UCSD-AML1 (cell line): ENCODE data around the gene CXCR6.

ENCODE experiments used
- DNase-seq: peaks from one replicate; lab custom pipeline; 2025; ENCODE audit not compliant: unreplicated experiment; lab: John Stamatoyannopoulos, UW

The CXCR6 gene

DNA sequence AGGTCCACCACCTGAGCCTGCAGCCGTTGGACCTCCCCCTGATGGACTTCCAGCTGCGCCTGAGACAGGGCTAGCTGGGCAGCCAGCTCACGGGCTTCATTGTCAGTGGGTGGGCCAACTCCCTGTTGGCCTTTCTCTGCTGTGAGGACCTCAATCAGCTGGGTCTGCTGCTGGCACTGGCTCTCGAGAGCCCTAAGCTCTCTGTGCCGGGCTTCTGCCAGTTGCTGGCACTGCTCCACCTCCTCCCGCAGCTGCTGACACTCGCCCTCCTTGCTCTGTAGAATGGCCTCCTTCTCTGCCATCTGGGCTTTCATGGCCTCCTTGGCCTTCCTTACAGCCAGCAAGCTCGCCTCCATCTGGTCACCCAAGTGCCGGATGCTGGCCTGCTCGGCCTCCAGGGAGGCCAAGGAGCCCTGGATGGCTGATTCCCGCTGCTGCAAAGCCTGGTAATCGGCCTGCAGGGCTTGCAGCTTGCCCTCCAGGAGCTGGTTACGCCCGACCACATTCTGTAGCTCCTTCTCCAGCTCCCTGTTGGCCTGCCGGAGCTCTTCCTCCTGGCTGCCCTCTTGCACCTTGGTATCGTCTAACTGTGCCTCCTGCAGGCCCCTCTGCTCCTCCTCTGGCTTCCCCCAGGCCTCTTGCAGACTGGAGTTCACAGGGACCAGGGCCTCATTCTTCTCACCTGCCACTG, 23.8 kb downstream of the CXCR6 start:
- no peak for DNase-seq

GRCh38 chr3:45967724-45968123, 24.5 kb downstream of the CXCR6 start:
- no peak for DNase-seq

GRCh38 chr3:45968149-45968548, 24.9 kb downstream of the CXCR6 start:
- no peak for DNase-seq

- no peak for DNase-seq
Observed at GRCh38 chr3:45968706-45969105, 25.4 kb downstream of the CXCR6 start.

DNA sequence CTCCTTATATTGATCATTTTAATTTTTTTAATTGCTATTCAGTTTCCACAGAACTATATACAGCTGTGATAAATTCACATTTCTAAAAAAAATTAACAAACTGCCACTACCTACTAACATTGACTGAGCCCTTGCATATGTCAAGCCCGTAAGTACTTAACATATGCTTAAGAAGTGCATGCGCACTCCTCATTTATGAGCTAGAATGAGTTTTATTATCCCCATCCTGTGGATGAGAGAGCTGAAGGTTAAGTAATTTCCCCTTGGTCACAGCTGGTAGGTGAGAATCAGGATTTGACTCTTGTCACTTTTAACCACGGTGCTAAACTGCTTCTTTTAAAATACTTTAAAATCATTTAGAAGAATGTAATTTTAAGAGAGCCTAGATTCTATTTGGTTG, 25.9 kb downstream of the CXCR6 start:
- no peak for DNase-seq

GRCh38 chr3:45969953-45970352, 26.7 kb downstream of the CXCR6 start:
- DNase-seq = no peak

GRCh38 chr3:45972534-45973402, 29.5 kb downstream of the CXCR6 start:
- DNase-seq = peak; percentile 42

- DNase-seq = no peak
Observed at GRCh38 chr3:45974686-45975085, 31.4 kb downstream of the CXCR6 start.

GRCh38 chr3:45975686-45976085, 32.4 kb downstream of the CXCR6 start:
- no peak for DNase-seq

- no peak for DNase-seq
Observed at GRCh38 chr3:45976191-45977091, 33.2 kb downstream of the CXCR6 start.

- no peak for DNase-seq
Observed at GRCh38 chr3:45978006-45978761, 34.9 kb downstream of the CXCR6 start.

- no peak for DNase-seq
Observed at GRCh38 chr3:45979378-45979777, 36.1 kb downstream of the CXCR6 start.

DNA sequence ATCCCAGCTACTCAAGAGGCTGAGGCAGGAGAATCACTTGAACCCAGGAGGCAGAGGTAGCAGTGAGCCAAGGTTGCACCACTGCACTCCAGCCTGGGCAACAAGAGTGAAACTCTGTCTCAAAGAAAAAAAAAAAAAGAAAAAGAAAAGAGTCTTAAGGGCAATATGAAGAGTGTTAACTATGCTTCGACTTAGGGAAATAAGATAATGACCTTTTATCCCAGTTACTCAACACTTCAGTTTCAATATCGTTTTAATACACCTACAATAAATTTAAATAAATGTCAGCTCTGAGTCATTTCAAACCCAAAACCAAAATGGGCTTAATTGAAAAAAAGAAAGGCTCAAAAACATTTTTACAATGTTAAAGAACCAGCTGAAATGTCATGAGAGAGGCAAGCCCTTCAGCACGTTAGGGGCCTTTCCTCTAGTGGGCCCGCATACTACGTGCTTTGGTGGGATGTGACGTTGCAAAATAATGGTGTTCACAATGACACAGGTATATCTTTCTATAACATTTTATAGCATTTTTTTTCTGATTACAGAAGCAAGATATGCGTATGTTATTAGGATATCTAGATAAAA, 37.1 kb downstream of the CXCR6 start:
- DNase-seq = no peak

DNA sequence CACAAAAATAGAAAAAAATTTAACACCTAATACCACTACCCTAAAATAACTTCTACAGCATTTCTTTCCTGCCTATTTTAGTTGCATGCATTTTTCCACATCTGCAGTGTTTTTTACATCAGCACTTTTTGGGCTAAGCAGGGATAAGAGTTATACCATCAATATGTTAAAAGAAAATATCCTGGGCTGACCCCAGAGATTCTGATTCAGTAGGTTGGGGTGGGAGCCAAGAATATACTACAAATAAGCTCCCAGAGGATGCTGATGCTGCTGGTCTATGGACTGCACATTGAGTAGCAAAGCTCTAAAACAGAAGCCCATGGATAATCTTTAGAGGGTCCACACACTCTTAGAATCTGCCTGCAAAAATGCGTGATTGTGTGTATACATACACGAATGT, 37.6 kb downstream of the CXCR6 start:
- no peak for DNase-seq

DNA sequence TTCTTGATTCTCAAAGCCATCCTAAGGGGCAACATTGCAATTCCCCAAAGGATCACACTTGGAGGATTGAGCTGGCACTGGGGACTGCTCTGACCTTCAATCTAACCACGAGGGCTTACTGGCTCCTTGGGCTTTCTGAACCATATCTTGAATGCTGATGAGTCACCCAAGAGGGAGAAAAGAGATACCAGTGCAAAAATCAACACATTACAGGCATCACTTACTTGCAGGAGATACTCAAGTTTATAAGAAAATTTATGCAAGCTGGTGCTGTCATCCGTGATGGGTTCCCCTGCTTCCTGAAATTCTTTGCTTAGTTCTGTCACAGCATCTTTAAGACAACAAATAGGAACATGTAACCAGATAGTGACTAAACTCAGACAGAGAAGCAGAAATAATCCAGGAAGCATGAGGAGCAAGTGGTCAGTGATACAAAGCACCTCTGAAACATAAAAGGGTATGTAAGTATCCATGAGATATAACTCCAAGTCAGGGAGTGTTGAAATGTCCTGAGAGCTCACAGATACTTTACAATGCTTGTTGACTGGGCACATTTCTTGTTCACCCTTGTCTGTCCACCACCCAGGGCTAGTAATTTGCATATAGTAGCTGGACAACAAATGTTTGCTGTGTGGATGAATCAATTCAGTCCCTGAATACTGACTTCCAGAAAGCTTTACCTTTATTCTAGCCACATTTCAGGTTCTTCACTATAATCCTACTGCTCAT, 38.2 kb downstream of the CXCR6 start:
- DNase-seq = no peak

DNA sequence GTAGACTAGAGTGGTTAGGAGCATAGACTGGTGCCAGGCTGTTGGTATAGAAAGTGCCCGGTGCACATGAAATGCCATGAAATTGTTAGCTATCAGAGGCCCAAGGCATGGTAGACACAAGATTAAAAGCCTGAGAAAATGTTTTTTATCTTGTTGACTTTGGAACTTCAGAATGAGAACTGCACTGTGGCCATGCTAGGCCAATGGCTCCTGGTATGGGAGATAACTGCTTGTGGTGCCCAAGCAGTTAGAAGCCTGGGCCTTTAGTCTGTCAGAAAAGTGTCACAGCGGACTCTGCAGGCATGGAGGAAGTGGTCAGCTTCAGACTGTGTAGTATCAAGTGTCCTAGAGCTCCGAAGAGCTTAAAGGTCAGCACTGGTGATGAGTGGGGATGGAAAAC, 40.5 kb downstream of the CXCR6 start:
- no peak for DNase-seq

DNA sequence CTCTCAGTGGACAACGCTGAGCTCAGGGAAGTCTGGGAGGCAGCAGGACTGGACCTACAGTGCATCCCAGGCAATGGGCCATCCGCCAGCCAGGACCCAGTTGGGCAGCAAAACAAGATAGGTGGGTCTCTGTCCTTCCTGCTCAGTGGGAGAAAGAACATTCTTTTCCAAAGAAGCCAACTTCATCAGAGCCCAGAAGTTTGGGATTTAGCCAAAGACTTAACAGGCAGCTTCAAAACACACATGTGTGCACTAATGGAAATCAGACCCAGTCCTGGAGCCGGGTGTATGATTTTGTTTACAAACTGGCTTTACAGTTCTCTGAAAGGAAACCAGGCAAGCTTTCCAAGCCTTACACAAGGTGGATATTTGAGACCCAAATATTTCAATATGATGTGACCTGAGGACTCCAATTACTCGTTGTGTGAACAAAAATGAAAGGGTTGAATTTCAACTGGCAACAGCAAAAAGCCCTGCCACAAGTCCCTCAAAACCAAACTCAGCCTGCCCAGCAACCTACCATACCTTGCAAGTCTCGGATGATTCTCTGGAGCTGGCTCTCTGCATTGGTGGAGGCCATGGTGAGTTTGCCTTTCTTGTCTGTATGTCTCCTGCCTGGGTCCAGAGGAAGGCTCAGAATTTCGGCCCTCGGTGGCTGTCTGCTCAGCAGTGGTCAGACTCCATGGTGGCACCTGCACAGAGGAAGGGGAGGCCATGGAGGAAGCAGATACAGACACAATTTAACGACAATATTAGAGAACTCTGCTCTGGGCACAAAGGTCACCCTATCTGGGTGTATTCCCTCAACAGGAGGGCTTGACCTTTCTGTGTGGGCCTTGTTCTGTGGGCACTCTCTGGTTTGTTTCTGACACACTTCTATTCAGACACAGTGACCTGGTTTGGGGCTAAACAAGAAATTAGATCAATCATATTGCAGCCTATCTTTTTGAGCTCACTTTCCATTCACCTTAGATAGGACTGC, 41.4 kb downstream of the CXCR6 start:
- no peak for DNase-seq

DNA sequence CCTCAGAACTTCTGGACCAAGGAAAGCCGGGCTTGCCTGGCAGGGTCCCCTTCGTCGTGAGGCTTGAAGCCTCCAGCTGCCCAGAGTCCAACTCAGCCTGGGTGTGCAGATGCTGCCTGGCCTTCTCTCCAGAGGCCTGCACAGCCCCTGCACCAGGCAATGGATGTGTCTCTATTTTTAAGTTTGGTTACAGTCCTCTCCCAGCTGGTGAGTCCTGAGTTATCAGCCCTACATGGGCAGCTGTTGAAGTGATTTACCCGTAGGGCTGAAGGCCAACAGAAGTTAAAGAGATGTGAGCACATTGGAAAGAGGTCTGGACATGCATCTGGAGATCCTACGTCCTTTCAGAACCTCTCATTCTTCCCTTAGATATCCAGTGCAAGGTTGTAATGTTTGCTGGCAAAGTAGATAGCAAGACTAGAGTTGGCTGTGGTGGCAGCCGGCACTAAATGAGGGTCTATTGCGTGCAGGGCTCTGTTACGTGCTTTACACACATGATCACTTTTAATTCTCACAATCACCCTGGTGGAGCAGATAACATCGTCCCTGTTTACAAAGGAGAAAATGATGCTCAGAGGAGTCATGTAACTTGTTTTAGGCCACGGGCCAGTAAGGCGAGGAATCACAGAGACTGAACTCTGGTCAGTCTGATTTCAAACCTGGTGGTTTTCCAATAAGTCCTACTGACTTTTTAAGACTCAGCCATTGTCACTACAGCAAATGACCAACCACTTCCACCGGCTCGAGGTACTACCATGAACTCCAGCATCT, 42.5 kb downstream of the CXCR6 start:
- DNase-seq = no peak
